GM23338 (cell line): Measurements from ENCODE around the gene CLN6. TPM values are rescaled to one million over a fixed set of nuclear protein-coding genes. Genes with fewer than 3 reads are reported as not detected.

Experiments used
- ATAC-seq: fragments of 200-7000 bp; cut with Tn5 transposase; 3 replicates; pipeline ENCODE4 v1.9.1; 2020
- DNase-seq: peaks from one replicate; pipeline ENCODE4 v3.0.0-alpha.2; 2015; ENCODE audit warnings: low spot score
- H2AFZ ChIP-seq: fragments of 200-600 bp; sonication (generic); 2 replicates; pipeline ENCODE4 v1.8.0; 2016; ENCODE audit warnings: antibody characterized with exemption, mild to moderate bottlenecking, moderate library complexity
- H3F3A ChIP-seq: fragments of 200-600 bp; sonication (generic); replicated peaks from 2 replicates; pipeline ENCODE4 v1.8.0; 2017; ENCODE audit warnings: antibody characterized with exemption, mixed run types, low read depth
- H3K27ac ChIP-seq: fragments of 200-600 bp; sonication (generic); 2 replicates; pipeline ENCODE4 v1.6.1; 2016; ENCODE audit warnings: low read depth
- H3K27me3 ChIP-seq: fragments of 200-600 bp; sonication (generic); 2 replicates; pipeline ENCODE4 v1.8.0; 2016; ENCODE audit warnings: mild to moderate bottlenecking, mixed run types, moderate library complexity; ENCODE audit not compliant: insufficient read depth
- H3K36me3 ChIP-seq: fragments of 200-600 bp; sonication (generic); 2 replicates; pipeline ENCODE4 v1.8.0; 2016; ENCODE audit warnings: mild to moderate bottlenecking; ENCODE audit not compliant: insufficient read depth
- H3K4me1 ChIP-seq: fragments of 200-600 bp; sonication (generic); 2 replicates; pipeline ENCODE4 v1.8.0; 2016; ENCODE audit warnings: mild to moderate bottlenecking, moderate library complexity; ENCODE audit not compliant: insufficient read depth
- H3K4me2 ChIP-seq: fragments of 200-600 bp; sonication (generic); 2 replicates; pipeline ENCODE4 v1.7.1; 2017; ENCODE audit warnings: mixed run types
- H3K4me3 ChIP-seq: fragments of 200-600 bp; sonication (generic); 2 replicates; pipeline ENCODE4 v1.6.1; 2016; ENCODE audit warnings: mixed run types
- H3K79me2 ChIP-seq: fragments of 200-600 bp; sonication (generic); replicated peaks from 2 replicates; pipeline ENCODE4 v1.8.0; 2017; ENCODE audit warnings: mild to moderate bottlenecking; ENCODE audit not compliant: insufficient read depth
- H3K9me2 ChIP-seq: fragments of 200-600 bp; sonication (generic); 2 replicates; pipeline ENCODE4 v1.8.0; 2017; ENCODE audit not compliant: insufficient read depth
- H4K20me1 ChIP-seq: fragments of 200-600 bp; sonication (generic); replicated peaks from 2 replicates; pipeline ENCODE4 v1.8.0; 2017; ENCODE audit warnings: mild to moderate bottlenecking; ENCODE audit not compliant: insufficient read depth
- H3K27ac Mint-ChIP-seq: 2 replicates; pipeline ENCODE4 v1.8.0; 2020; ENCODE audit warnings: inconsistent platforms, mild to moderate bottlenecking, moderate library complexity, mixed read lengths
- H3K27me3 Mint-ChIP-seq: 3 replicates; pipeline ENCODE4 v1.8.0; 2022; ENCODE audit warnings: low read depth, mild to moderate bottlenecking, moderate library complexity, mixed read lengths, inconsistent platforms; ENCODE audit not compliant: insufficient read depth, poor library complexity
- H3K36me3 Mint-ChIP-seq: 3 replicates; pipeline ENCODE4 v1.8.0; 2021; ENCODE audit warnings: low read depth, mild to moderate bottlenecking, inconsistent platforms, moderate library complexity, mixed read lengths
- H3K4me1 Mint-ChIP-seq: 3 replicates; pipeline ENCODE4 v1.8.0; 2020; ENCODE audit warnings: mild to moderate bottlenecking, inconsistent platforms, mixed read lengths
- H3K4me3 Mint-ChIP-seq: 3 replicates; pipeline ENCODE4 v1.8.0; 2021; ENCODE audit warnings: moderate library complexity, mild to moderate bottlenecking, inconsistent platforms, mixed read lengths
- H3K9me3 Mint-ChIP-seq: 3 replicates; pipeline ENCODE4 v1.8.0; 2020; ENCODE audit warnings: moderate library complexity, mild to moderate bottlenecking, inconsistent platforms, mixed read lengths
- CREB1 ChIP-seq: fragments of 250-450 bp; sonication (Bioruptor Pico); IDR thresholded peaks from 2 replicates; pipeline ENCODE4 v1.5.0; 2020; ENCODE audit warnings: low read depth, mild to moderate bottlenecking, moderate library complexity
- EZH2 ChIP-seq: fragments of 200-600 bp; sonication (generic); IDR thresholded peaks from one replicate; pipeline ENCODE4 v1.8.0; 2017; ENCODE audit warnings: antibody characterized with exemption, mild to moderate bottlenecking, low read depth; ENCODE audit not compliant: unreplicated experiment
- NANOG ChIP-seq: IDR thresholded peaks from 2 replicates; pipeline ENCODE4 v1.6.1; 2016; ENCODE audit warnings: antibody characterized with exemption, borderline replicate concordance
- POLR2AphosphoS5 ChIP-seq: IDR thresholded peaks from 2 replicates; pipeline ENCODE4 v1.6.1; 2016; ENCODE audit warnings: antibody characterized with exemption, low read depth
- STAT1 ChIP-seq: IDR thresholded peaks from one replicate; pipeline ENCODE4 v1.6.1; 2016; ENCODE audit warnings: antibody characterized with exemption; ENCODE audit not compliant: unreplicated experiment
- ZNF331 ChIP-seq: fragments of 250-450 bp; sonication (Bioruptor Pico); IDR thresholded peaks from 2 replicates; pipeline ENCODE4 v1.5.0; 2020; ENCODE audit warnings: low read depth, mild to moderate bottlenecking, moderate library complexity
- polyA plus RNA-seq: library from polyadenylated mRNA; unstranded; fragments of >200 nt; fragmentation: Nextera tagmentation; extraction: Ambion mirVana; gene quantifications from 2 replicates; pipeline ENCODE4 v1.2.1, GENCODE V29; 2016
- total RNA-seq: library from RNA; depleted of rRNA; stranded (reverse); fragments of >200 nt; shearing (Covaris generic); gene quantifications from 2 replicates; pipeline ENCODE4 v1.2.3, GENCODE V29; 2014
- TF ChIP-seq, protein P1 (sequence below), 2 experiments: fragments of 200-600 bp in 1 of 2; sonication (generic) in 1 of 2; conservative IDR thresholded peaks; 2 replicates each; pipeline versions ENCODE4 v1.5.1 to v1.6.1; 2016 to 2017; ENCODE audit warnings: antibody characterized with exemption in 2 of 2, low read depth in 2 of 2, mild to moderate bottlenecking in 2 of 2, moderate library complexity in 1 of 2
- TF ChIP-seq, protein P2 (sequence below): IDR thresholded peaks from 2 replicates; pipeline ENCODE4 v1.6.1; 2016; ENCODE audit warnings: antibody characterized with exemption
- TF ChIP-seq, protein P3 (sequence below): IDR thresholded peaks from one replicate; pipeline ENCODE4 v1.6.1; 2018; ENCODE audit warnings: antibody characterized with exemption; ENCODE audit not compliant: unreplicated experiment

The CLN6 gene
- total and polyA plus RNA-seq, 2 experiments from 2014 or later: 20.7 to 69.5 TPM

DNA sequence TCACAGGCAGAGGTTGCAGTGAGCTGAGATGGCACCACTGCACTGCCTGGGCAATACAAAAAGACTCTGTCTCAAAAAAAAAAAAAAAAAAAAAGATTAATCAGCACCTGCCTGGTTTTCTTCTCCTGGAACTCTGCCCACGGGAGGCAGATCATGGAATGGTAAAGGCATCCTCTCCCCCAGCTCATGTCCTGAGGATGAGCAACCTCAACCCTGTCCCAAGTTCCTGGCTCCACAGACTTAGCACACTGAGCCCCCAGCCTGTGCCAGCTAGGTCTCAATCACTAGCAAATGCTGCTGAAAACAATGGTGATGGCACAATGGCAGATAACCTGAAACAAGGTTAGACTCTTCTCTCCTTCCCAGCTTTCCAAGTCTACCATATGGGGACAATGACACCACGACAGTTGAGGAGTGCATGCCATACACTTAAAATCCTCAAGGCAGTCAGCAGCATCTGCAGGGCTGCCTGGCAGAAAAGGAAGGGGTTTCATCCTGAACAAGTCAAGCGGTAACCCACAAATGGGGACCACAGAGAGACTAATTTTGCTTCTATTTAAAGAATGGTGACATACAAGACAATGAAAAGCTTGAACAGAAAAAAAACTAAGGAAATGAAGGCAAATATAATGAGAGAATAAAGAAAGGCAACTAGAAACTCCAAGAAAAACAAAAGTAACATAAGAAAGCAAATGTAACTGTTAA is 4.8 kb downstream of the CLN6 start (continued):
- TF ChIP-seq, protein P1, sequence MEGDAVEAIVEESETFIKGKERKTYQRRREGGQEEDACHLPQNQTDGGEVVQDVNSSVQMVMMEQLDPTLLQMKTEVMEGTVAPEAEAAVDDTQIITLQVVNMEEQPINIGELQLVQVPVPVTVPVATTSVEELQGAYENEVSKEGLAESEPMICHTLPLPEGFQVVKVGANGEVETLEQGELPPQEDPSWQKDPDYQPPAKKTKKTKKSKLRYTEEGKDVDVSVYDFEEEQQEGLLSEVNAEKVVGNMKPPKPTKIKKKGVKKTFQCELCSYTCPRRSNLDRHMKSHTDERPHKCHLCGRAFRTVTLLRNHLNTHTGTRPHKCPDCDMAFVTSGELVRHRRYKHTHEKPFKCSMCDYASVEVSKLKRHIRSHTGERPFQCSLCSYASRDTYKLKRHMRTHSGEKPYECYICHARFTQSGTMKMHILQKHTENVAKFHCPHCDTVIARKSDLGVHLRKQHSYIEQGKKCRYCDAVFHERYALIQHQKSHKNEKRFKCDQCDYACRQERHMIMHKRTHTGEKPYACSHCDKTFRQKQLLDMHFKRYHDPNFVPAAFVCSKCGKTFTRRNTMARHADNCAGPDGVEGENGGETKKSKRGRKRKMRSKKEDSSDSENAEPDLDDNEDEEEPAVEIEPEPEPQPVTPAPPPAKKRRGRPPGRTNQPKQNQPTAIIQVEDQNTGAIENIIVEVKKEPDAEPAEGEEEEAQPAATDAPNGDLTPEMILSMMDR (conservative IDR thresholded peaks at IDR 0.05; ENCODE audit: low read depth in 2 of 2): no peak

DNA sequence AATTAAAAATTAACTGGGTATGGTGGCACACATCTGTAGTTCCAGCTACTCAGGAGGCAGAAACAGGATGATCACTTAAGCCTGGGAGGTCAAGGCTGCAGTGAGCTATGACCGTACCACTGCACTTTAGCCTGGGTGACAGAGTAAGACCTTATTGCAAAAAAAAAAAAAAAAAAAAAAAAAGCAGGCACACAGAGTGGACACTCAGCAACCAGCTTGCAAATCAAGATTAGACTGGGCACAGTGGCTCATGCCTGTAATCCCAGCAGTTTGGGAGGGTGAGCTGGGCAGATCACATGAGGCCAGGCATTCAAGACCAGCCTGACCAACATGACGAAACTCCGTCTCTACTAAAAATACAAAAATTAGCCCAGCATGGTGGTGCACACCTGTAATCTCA is 5.4 kb downstream of the CLN6 start:
- peaks cover 27% of the 10 kb centered on the region for H3K9me3 Mint-ChIP-seq
- Histone ChIP-seq H3K4me1 (peaks cover 17% of the 10 kb centered on the region; the same call in 1 of the 2 replicates), H3K4me3 (no peak overlapping the region), H3K9me2 (no peaks in the 10 kb centered on the region), H3K36me3 (no peaks in the 10 kb centered on the region; the same call in 1 of the 2 replicates), H3K79me2 (peaks cover 83% of the 10 kb centered on the region), H2AFZ (no peak overlapping the region), H3K27ac (no peak overlapping the region), H4K20me1 (peaks cover 37% of the 10 kb centered on the region), H3K4me2 (no peak overlapping the region), H3F3A (peaks cover 9% of the 10 kb centered on the region; the same call in 1 of the 2 replicates), H3K27me3 (no peaks in the 10 kb centered on the region)
- ATAC-seq: no peak
- peaks cover 5% of the 10 kb centered on the region for H3K27me3 Mint-ChIP-seq
- H3K27ac Mint-ChIP-seq: no peak overlapping the region
- peaks cover 23% of the 10 kb centered on the region for H3K4me1 Mint-ChIP-seq
- no peak overlapping the region for H3K4me3 Mint-ChIP-seq
- DNase-seq: no peak
- peaks cover 54% of the 10 kb centered on the region for H3K36me3 Mint-ChIP-seq
- no peak for TF ChIP-seq EZH2
- TF ChIP-seq NANOG: no peak
- TF ChIP-seq, protein P2, sequence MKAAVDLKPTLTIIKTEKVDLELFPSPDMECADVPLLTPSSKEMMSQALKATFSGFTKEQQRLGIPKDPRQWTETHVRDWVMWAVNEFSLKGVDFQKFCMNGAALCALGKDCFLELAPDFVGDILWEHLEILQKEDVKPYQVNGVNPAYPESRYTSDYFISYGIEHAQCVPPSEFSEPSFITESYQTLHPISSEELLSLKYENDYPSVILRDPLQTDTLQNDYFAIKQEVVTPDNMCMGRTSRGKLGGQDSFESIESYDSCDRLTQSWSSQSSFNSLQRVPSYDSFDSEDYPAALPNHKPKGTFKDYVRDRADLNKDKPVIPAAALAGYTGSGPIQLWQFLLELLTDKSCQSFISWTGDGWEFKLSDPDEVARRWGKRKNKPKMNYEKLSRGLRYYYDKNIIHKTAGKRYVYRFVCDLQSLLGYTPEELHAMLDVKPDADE: no peak
- TF ChIP-seq ZNF331 (CRISPR knock-in tag): no peak
- TF ChIP-seq, protein P3, sequence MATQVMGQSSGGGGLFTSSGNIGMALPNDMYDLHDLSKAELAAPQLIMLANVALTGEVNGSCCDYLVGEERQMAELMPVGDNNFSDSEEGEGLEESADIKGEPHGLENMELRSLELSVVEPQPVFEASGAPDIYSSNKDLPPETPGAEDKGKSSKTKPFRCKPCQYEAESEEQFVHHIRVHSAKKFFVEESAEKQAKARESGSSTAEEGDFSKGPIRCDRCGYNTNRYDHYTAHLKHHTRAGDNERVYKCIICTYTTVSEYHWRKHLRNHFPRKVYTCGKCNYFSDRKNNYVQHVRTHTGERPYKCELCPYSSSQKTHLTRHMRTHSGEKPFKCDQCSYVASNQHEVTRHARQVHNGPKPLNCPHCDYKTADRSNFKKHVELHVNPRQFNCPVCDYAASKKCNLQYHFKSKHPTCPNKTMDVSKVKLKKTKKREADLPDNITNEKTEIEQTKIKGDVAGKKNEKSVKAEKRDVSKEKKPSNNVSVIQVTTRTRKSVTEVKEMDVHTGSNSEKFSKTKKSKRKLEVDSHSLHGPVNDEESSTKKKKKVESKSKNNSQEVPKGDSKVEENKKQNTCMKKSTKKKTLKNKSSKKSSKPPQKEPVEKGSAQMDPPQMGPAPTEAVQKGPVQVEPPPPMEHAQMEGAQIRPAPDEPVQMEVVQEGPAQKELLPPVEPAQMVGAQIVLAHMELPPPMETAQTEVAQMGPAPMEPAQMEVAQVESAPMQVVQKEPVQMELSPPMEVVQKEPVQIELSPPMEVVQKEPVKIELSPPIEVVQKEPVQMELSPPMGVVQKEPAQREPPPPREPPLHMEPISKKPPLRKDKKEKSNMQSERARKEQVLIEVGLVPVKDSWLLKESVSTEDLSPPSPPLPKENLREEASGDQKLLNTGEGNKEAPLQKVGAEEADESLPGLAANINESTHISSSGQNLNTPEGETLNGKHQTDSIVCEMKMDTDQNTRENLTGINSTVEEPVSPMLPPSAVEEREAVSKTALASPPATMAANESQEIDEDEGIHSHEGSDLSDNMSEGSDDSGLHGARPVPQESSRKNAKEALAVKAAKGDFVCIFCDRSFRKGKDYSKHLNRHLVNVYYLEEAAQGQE: no peak
- TF ChIP-seq CREB1 (CRISPR knock-in tag): no peak
- no peak for TF ChIP-seq STAT1
- TF ChIP-seq POLR2AphosphoS5: no peak
- TF ChIP-seq, protein P1 (conservative IDR thresholded peaks at IDR 0.05; ENCODE audit: low read depth in 2 of 2): no peak
